PC-9 (cell line): ENCODE measurements around the gene IST1. TPM values are rescaled to one million over a fixed set of nuclear protein-coding genes. Genes with fewer than 3 reads are reported as not detected.

Experiments used
- BruUV-seq: library from RNA; stranded (reverse); fragments of 400-500 nt; replicated peaks from 2 replicates; lab custom pipeline; 2021; lab: Mats Ljungman, UMichigan
- CTCF ChIA-PET: fragments of 300-600 bp; sonication (Branson Sonifier 250); formaldehyde crosslinking; loops from one replicate; lab custom pipeline; 2022; ENCODE audit warnings: antibody characterized with exemption; lab: Charles Lee
- POLR2A ChIA-PET: fragments of 300-600 bp; sonication (Branson Sonifier 250); formaldehyde crosslinking; loops from one replicate; lab custom pipeline; 2022; ENCODE audit warnings: antibody characterized with exemption; ENCODE audit not compliant: unreplicated experiment; lab: Charles Lee
- DNase-seq, 2 experiments: peaks; one replicate each; pipeline versions ENCODE4 v3.0.0 to v3.0.0-alpha.2; 2015 to 2022; ENCODE audit warnings: mixed read lengths in 1 of 2
- H2AFZ ChIP-seq: fragments of 200-600 bp; sonication (generic); 2 replicates; pipeline ENCODE4 v1.8.1; 2017; ENCODE audit warnings: antibody characterized with exemption
- H3F3A ChIP-seq: fragments of 200-600 bp; sonication (generic); 2 replicates; pipeline ENCODE4 v1.8.1; 2017; ENCODE audit warnings: antibody characterized with exemption, mild to moderate bottlenecking, low read depth; ENCODE audit not compliant: insufficient read depth
- H3K27ac ChIP-seq: fragments of 200-600 bp; sonication (generic); 2 replicates; pipeline ENCODE4 v1.6.1; 2016; ENCODE audit warnings: mixed run types
- H3K27me3 ChIP-seq: fragments of 200-600 bp; sonication (generic); 2 replicates; pipeline ENCODE4 v1.6.1; 2016; ENCODE audit warnings: low read depth, mixed run types; ENCODE audit not compliant: insufficient read depth
- H3K36me3 ChIP-seq: fragments of 200-600 bp; sonication (generic); 2 replicates; pipeline ENCODE4 v1.6.1; 2016; ENCODE audit warnings: low read depth, mixed run types
- H3K4me1 ChIP-seq: fragments of 200-600 bp; sonication (generic); replicated peaks from 2 replicates; pipeline ENCODE4 v1.6.1; 2016; ENCODE audit warnings: mixed run types; ENCODE audit not compliant: insufficient read depth
- H3K4me2 ChIP-seq: fragments of 200-600 bp; sonication (generic); 2 replicates; pipeline ENCODE4 v1.6.1; 2017; ENCODE audit warnings: mixed run types
- H3K4me3 ChIP-seq: fragments of 200-600 bp; sonication (generic); 2 replicates; pipeline ENCODE4 v1.6.1; 2016; ENCODE audit warnings: mixed run types
- H3K79me2 ChIP-seq: fragments of 200-600 bp; sonication (generic); 2 replicates; pipeline ENCODE4 v1.6.1; 2017; ENCODE audit warnings: low read depth, mixed run types
- H3K9me2 ChIP-seq: fragments of 200-600 bp; sonication (generic); 2 replicates; pipeline ENCODE4 v1.8.1; 2017; ENCODE audit warnings: mild to moderate bottlenecking; ENCODE audit not compliant: insufficient read depth
- H3K9me3 ChIP-seq: fragments of 200-600 bp; sonication (generic); 2 replicates; pipeline ENCODE4 v1.8.1; 2016; ENCODE audit warnings: low read depth; ENCODE audit not compliant: insufficient read depth
- H4K20me1 ChIP-seq: fragments of 200-600 bp; sonication (generic); 2 replicates; pipeline ENCODE4 v1.8.1; 2017; ENCODE audit not compliant: insufficient read depth
- CTCF ChIP-seq: fragments of 200-600 bp; sonication (generic); conservative IDR thresholded peaks from 2 replicates; pipeline ENCODE4 v1.6.1; 2017; ENCODE audit warnings: mixed run types, antibody characterized with exemption, mild to moderate bottlenecking, moderate library complexity
- EZH2 ChIP-seq: fragments of 200-600 bp; sonication (generic); IDR thresholded peaks from 2 replicates; pipeline ENCODE4 v1.8.0; 2017; ENCODE audit warnings: antibody characterized with exemption, low read depth
- intact Hi-C: fragments of 100-400 bp; cut with micrococcal nuclease; formaldehyde crosslinking; loops from one replicate; pipeline ENCODE4 v1.10.0; 2022; ENCODE audit not compliant: unreplicated experiment
- total RNA-seq: library from RNA; stranded (reverse); gene quantifications from 2 replicates; pipeline ENCODE4 v1.2.3, GENCODE V29; 2021

IST1 gene
- total RNA-seq, 1 experiment from 2014 or later, result 177 TPM

- Histone ChIP-seq H3K27me3 (no peaks in the 10 kb centered on the region), H3K4me3 (peak overlapping the region; percentile 83), H4K20me1 (no peaks in the 10 kb centered on the region), H3K4me2 (peak overlapping the region; percentile 92), H3K9me3 (no peaks in the 10 kb centered on the region), H3F3A (peaks cover 27% of the 10 kb centered on the region), H3K27ac (peak overlapping the region; percentile 39), H3K79me2 (no peaks in the 10 kb centered on the region), H3K36me3 (no peaks in the 10 kb centered on the region), H2AFZ (peak overlapping the region; percentile 89), H3K9me2 (no peaks in the 10 kb centered on the region), H3K4me1 (peaks cover 19% of the 10 kb centered on the region)
- peak; percentile 54 to 69 for DNase-seq
- intact Hi-C loops, result loop anchor here (1.0 to 2.0 kb wide), 4 partner anchors 12 to 79 kb away; partner anchors contain the start of gene AP1G1
- CTCF ChIA-PET, result interaction anchor here (0.6 to 1.0 kb wide), 6 partner anchors 79 to 512 kb away, joined by 3 to 5 read pairs (median 3); no protein-coding TSS in a partner anchor
- POLR2A ChIA-PET, result no interaction called here
- TF ChIP-seq CTCF (peak; percentile 87), EZH2 (no peak)
- BruUV-seq, result TSS peak; percentile 25
Measured at GRCh38 chr16:71882505-71883167, 12.7 kb upstream of the IST1 start.

DNA sequence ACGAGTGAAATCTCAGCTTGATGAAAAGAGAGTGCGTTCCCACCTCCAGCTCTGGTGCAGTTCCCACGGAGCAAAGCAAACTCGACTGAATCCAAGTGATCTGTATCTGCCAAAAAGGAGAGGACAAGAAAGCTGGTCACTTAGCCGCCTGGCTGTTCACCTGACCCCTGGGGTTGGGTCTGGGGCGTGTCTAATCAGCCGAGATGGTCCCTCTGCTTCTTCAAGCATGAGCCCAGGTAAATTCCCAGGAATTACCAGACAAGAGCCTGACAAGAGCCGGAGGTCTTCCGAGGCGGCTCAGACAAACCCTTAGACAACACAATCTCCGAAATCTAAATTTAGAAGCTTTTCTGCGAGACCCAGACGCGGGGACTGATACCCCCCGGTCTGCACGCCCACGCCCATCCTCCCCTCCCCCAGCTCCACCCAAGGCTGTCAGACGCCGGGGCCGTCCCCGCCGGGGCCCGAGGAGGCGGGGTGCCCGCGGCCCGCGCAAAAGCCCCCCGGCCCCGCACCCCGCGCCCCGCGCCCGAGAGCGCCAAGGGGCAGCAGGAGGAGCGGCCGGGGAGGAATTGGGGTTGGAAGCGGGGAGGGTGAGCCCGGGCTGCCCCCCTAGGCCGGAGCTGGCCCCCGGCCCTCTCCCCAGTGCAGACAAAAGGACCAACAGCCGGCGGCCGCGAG lies 12.0 kb upstream of the IST1 start:
- ChIA-PET POLR2A (interaction anchor here (0.6 kb wide), 1 partner anchor 74 kb away, joined by 7 read pairs; no protein-coding TSS in a partner anchor), CTCF (interaction anchor here (0.6 to 0.7 kb wide), 4 partner anchors 99 to 513 kb away, joined by 3 to 5 read pairs (median 4); no protein-coding TSS in a partner anchor)
- H3K79me2 ChIP-seq, result no peaks in the 10 kb centered on the region
- intact Hi-C loops, result loop anchor here (1.0 to 2.0 kb wide), 3 partner anchors 11 to 75 kb away; partner anchors contain the start of gene AP1G1
- H3K4me3 ChIP-seq, result peak overlapping the region; percentile 83
- H3K27me3 ChIP-seq, result no peaks in the 10 kb centered on the region
- no TSS peak for BruUV-seq
- peaks cover 27% of the 10 kb centered on the region for H3F3A ChIP-seq
- H2AFZ ChIP-seq, result peak overlapping the region; percentile 89
- peak overlapping the region; percentile 92 for H3K4me2 ChIP-seq
- H3K9me2 ChIP-seq, result no peaks in the 10 kb centered on the region
- peaks cover 19% of the 10 kb centered on the region for H3K4me1 ChIP-seq
- peak overlapping the region; percentile 39 for H3K27ac ChIP-seq
- H3K36me3 ChIP-seq, result no peaks in the 10 kb centered on the region
- DNase-seq, result peak; percentile 48 to 49
- no peak for TF ChIP-seq CTCF
- TF ChIP-seq EZH2, result no peak
- no peaks in the 10 kb centered on the region for H4K20me1 ChIP-seq
- H3K9me3 ChIP-seq, result no peaks in the 10 kb centered on the region

- peaks cover 19% of the 10 kb centered on the region for H3K4me1 ChIP-seq
- POLR2A ChIA-PET, result interaction anchor here (0.6 kb wide), 1 partner anchor 75 kb away, joined by 7 read pairs; no protein-coding TSS in a partner anchor
- peak within 1 kb of the TSS; percentile 92 for H3K4me2 ChIP-seq
- H3K79me2 ChIP-seq, result no peaks in the 10 kb centered on the region
- no peaks in the 10 kb centered on the region for H3K36me3 ChIP-seq
- CTCF ChIA-PET, result no interaction called here
- H3K4me3 ChIP-seq, result peak within 1 kb of the TSS; percentile 83
- no peaks in the 10 kb centered on the region for H3K27me3 ChIP-seq
- H3F3A ChIP-seq, result peaks cover 27% of the 10 kb centered on the region
- peak in 1 of 2 experiments; percentile 68 for DNase-seq
- no peaks in the 10 kb centered on the region for H3K9me2 ChIP-seq
- no peak for TF ChIP-seq EZH2
- peak; percentile 57; the same call in 1 of the 2 replicates for TF ChIP-seq CTCF
- intact Hi-C loops, result loop anchor here (1.0 to 2.0 kb wide), 3 partner anchors 10 to 75 kb away; partner anchors contain the start of gene AP1G1
- H2AFZ ChIP-seq, result peak within 1 kb of the TSS; percentile 89
- H4K20me1 ChIP-seq, result no peaks in the 10 kb centered on the region
- no peaks in the 10 kb centered on the region for H3K9me3 ChIP-seq
- H3K27ac ChIP-seq, result peak within 1 kb of the TSS; percentile 39; the same call in 1 of the 2 replicates
- no TSS peak for BruUV-seq
Measured at GRCh38 chr16:71883849-71884638, 11.3 kb upstream of the IST1 start, which contains the start of gene ZNF821. TSS of gene ZNF821 (minus strand) at chr16:71884182. CDS start at chr16:71879946, 4,236 bp downstream.
